HG02943 (cell line): ENCODE results near the gene CEP83.
A peak's percentile ranks its signal among the peaks of the same experiment; 100 is the strongest.
"Not testable (repeated sequence)": the region's sequence is repeated elsewhere in the genome, so short reads cannot be mapped to it uniquely, and the experiment has no call there.

Source experiments
- ATAC-seq: cut with Tn5 transposase; IDR thresholded peaks from one replicate; pipeline ENCODE4 v1.9.1; 2021; ENCODE audit warnings: mild to moderate bottlenecking, low read depth, moderate library complexity; ENCODE audit not compliant: unreplicated experiment

The CEP83 gene

DNA sequence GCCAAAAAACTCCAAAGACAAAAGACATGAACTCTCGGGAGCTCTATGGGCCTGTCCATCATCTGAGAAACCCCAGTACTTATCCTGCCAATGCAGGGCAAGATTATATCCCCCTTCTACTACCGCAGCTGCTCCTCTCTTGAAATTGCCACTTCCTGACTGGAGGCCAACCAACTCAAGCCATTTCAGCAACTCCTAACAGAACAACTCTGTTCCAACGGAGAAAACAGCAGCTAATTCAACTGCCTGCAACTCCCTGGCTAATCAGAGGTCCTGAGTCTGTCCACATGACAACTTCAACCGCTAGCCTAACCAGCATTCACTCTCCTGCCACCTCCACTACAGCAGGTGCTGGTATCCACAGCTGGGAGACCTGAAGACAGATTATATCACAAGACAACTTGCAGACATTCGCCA is 24.1 kb downstream of the CEP83 start:
- ATAC-seq: no peak

DNA sequence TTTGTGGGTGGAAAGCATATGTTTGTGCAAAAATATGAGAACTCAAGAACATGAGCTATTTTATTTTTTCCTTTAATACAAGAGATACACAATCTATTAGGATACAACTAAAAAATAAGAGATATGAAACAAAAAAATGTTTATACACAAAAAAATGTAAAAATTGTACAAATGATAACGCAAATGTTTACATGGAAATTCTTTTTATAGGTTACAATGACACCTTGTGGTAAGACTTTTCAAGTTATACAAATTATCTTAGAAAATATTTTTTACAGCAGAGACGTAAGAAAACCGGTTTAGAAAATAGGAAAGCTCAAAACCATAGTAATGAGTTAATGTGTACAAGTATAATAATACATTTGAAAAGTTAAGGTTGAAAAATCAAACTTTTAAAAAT is 25.5 kb downstream of the CEP83 start:
- ATAC-seq: no peak

DNA sequence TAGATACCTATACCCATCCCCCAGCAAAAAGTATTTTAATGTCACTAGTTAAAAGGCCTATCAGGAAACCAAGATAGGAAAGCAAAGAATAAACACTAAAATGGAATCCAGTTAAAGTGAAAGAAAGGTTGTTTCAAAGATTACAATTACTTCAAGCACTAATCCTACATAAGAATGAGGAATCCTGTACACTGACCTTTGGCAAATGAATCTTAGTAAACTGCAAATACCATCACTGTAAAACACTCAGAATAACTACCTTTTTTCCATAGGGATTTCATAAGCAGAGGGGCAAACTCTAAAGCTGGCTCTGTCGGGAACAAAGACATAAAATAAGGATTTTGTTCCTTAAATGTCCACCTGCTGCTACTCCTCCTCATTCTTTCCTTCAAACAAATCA is 25.9 kb downstream of the CEP83 start:
- no peak for ATAC-seq

DNA sequence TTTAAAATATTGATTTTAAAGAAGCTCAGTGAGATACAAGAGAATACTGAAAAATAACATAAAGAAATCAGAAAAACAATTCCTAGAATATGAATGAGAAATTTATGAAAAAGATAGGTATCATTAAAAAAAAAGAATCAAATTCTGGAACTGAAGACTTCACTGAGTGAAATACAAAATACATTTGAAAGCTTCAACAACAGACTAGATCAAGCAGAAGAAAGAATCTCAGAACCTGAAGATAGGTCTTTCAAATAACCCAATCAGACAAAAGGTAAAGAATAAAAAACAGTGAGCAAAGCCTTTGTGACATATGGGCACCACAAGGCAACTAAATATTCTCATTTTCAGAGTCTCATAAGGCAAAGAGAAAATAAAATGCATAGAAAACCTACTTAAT is 29.4 kb downstream of the CEP83 start:
- ATAC-seq: no peak

DNA sequence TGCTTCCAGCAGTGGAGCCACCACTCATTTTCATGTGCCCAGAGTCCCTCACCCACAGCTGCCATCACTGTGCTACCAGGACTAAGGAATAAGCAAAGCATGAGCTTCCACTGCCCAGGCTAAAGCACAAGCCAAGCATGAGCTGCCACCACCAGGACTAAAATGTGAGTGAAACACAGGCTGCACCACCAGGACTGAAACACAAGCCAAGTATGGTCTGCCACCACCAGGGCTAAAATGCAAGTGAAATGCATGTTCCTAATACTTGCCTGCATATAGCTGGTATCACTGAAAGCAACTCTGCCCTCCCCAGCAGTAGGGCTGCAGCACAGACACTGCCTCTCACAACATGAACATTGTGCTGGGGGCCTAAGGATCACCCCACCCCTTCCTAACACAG is 30.0 kb downstream of the CEP83 start:
- no peak for ATAC-seq

DNA sequence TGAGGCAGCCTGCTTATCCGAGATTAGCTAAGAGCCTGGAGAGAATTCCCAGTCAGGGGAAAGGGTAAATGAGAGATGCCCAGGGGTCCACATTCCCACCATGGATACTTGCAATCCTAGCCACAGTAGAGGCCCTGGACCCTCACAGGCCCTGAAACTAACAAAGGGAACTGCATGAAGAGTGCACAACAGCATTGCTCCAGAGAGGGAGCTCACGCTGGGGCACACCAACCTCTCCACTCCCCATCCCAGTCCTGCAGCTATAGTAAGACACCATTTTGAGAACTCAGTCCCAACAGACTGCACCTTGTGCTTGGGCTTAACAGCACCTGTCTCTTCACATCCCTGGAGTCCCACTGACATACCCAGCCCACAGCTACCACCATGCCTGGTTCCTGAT is 30.5 kb downstream of the CEP83 start:
- no peak for ATAC-seq

DNA sequence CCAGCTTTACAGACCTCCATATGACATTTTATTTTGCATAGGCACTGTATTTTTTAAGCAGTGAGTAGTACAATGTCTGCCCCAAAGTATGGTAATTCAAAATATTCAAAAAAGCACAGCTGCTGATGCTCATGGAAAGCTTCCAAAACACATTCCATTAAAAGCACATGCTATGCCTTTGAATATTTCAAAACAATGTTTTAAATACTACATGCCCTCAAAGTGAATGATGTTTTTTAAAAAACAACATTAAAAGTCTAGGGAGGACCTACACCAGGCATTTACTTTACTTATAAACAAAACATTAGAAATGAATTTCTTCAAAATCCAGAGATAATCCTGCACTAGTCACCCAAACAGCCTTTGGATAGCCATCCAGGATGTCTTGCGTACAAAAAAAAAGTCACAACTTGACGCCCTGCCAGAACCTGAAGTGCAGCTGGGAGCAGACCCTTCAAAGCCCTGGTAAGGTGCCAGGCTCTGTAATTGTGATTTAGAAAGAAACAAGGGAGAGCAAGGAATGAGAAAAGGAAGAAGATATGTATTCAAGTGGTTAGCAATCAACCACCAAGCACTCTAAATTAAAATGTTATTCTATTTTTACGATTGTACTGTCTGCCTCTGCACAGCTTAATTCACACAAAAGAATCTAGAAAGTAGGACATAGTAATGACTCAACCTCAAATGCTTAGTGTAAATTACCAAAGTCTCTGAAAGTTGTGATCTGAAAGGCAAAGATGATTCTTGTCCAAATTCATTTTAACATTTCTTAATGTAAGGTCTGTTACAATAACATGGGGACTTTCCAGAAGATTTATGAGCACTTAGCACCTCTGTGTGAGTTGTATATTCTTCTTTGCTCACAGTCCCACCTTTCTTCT is 31.9 kb downstream of the CEP83 start:
- no peak for ATAC-seq

DNA sequence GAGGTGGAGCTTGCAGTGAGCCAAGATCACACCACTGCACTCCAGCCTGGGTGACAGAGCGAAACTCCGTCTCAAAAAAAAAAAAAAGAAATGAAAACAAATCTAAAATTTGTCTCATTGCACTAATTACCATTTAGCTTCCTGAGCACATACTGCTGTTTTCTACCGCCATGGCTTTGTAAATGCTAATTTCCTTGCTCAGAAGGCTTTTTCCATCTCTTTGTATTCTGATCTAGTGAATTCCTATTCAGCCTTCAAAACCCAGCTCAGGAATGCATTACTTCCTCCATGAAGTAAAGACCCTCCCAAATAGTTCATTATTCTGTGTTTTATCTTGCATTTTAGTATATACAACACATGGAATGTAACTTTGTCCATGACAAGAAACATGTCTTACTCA is 33.6 kb downstream of the CEP83 start:
- no peak for ATAC-seq

DNA sequence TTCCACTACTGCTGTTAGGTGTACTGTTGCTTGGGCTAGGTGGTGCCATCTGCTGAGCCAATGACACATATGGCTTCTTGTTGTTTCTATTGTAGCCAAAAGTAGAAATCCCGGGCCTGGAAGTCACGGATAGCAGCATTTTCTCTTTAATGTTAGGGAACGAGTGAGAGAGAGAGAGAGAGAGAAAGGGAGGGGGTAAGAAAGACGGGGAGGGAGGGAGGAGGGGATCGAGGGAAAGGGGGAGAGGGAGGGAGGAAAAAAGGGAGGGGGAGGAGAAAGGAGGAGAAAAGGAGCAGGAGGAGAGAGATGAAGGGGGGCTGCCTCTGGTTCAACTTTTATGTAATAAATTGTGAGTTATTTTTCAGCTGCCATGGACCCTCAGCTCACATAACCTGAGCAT is 34.8 kb downstream of the CEP83 start:
- ATAC-seq: not testable (repeated sequence)

DNA sequence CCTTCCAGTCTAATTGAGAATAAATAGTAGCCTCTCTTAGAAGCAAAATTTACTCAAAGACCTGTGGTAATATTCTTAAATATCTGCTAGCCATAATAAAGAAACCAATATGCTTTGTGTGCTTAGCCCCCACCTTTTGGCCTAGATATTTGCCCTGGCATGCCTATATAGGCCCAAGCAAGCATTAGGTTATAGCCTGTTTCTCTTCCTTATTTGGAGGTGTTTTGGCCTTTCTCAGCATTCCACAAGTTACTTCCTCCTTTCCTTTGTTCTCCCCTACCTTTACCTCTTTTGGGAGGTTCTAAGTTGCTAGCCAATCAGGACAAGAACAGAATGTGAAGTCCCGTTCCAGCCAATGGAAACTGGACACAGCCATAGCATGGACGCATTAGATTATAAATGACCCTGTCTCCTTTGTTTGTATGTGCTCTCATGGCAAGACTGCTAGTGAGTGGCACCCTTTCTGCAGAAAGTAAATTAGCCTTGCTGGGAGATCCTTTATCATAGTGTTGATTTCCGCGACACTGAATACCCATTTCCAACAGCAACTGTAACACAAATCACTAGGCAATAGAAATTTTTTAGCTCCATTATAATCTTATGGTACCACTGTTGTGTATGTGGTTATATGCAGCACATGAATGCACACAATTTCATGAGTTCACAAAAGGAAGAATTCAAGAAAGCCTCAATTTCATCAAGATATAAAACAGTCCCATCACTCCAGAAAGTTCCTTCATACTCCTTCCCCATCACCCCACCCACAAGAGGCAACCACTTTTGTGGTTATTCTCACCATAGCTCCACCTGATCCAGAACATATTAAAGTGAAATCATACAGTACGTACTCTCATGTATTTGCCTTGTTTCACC is 37.6 kb downstream of the CEP83 start:
- ATAC-seq: no peak

DNA sequence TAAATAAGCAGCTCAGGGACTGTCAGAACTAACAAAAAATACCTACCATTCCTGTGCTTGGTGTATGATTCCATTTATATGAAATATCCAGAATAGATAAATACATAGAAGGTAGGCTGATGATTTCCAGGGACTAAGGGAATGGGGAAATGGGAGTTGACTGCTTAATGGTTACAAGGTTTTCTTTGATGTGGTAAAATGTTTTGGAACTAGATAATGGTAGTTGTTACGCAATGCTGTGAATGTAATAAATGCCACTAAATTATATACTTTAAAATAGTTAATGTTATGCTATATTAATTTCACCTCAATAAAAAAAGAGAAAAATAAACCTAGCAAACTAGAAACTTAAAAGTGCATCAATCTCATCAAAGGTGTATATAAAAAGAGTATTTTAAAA is 41.1 kb downstream of the CEP83 start:
- ATAC-seq: no peak

DNA sequence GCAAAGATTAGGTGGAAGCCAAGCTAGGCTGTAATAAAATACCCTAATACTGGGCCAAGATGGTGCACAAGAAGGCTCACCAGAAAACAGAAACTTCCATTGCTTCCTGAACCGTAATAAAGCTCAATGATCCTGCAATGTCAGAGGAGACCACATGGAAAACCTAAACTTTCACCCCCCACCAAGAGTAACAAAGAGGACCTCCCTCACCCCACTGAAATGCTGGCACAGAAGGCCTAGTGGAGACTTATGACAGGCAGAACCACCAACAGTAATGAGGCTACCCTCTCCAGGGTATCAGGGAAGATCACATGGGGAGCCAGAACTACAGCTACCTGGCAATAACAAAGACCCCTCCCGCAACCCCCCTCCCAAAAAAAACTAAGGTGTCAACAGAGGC is 43.1 kb downstream of the CEP83 start:
- ATAC-seq: no peak

DNA sequence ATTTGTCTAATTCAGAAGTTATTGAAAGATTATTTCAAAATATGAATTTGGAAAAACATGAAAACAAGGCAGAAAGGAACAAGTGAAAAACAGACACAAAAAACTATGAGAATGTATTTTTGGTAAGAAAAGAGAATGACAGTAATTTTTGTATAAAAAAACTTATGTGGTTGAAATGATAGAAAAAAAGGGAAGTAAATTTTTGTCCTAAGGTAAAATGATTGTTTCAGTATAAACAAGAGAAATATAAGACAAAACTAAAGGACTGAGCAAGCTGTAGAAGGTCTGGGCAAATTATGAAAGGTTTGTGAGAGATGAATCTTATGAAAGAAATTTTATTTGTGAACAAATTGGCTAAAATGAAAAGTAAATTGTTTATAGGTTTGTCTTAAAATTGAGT is 44.6 kb downstream of the CEP83 start:
- ATAC-seq: no peak

DNA sequence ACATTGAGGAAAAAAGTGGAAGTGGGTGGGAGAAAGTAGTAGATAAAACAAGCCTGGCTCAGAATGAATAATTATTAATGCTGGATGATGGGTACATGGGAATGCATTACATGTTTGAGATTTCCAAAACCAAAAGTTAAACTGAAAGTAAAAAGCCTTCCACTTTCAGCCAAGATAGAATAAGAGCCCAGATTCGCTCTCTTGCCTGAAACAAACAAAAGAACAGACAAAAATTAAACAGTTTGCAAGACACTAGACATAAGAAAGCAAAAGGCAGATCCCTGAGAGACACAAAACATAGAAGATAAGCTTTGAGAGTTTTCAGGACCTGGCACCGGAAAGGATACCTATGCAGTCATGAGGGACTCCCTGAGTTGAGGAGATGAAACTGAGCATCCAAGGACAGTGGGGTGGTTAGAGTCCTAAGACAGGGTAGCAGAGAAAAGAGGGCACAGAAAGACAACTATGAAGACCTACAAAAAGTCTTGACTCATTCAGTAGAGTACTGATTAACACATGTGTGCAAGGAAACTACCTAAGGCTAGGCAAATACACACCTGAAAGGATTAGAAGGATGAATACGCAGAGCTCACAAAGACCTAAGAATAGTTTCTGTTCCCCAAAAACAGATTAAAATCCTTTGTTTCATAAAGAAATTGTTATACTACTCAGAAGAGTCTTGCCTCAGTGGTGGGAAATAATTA is 54.1 kb downstream of the CEP83 start:
- ATAC-seq: peak; percentile 66

DNA sequence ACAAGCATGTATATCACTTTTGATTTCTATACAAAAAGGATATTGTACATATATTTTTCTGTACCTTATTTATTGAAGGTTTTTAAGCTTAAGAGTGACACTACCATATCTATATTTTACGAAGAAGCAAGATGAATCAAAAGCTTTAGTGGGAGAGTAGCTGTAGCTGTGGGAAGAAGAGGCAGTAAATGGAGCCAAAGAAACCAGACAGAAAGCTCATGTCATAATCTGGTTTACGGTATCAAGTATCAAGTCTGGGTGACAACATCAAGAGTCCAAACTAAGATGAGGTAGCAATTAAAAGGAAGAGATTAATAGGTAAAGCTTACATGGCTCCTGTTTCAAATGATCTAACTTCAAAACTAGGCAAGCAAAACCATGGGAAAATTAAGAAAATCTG is 54.8 kb downstream of the CEP83 start:
- ATAC-seq: no peak

DNA sequence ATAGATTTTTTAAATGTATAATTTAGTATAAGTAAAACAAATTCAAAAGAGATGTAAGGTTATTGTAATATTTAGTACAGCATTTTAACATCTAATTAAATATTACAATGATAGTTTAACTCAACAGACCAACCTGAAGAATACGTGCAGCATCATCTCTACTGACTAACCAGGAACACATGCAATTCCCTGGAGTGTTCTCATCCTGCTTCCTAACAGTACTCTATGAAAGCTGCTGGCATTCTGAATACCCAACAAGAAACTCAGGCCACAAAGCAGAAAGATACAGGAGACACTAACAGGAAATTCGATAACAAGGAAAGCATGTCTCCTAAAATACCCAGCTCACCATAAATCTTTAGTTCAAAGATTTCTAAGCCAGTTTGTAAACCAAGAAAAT is 58.3 kb downstream of the CEP83 start:
- no peak for ATAC-seq

DNA sequence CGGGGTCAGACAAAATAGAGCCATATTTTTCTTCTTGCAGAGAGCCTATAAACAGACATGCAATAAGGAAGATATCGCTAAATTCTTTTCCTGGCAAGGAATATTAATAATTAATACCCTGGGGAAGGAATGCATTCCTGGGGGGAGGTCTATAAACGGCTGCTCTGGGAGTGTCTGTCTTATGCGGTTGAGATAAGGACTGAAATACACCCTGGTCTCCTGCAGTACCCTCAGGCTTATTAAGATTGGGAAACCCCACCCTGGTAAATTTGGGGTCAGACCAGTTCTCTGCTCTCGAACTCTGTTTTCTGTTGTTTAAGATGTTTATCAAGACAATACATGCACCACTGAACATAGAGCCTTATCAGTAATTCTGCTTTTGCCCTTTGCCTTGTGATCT is 61.0 kb downstream of the CEP83 start:
- ATAC-seq: not testable (repeated sequence)

DNA sequence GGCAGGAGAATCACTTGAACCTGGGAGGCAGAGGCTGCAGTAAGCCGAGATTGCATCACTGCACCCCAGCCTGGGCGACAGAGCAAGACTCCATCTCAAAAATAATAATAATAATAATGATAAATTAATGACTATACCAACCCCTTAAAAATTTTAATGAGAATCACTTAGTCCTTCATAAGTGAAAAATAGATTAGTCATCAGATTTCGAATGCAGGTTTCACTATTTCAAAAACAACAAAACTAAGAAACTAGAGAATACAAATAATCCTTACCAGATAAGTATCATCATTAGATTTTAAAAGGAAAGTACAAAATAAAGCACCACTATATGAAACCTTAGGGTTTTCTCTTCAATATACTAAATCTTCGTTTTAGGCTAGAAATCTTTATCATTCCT is 62.3 kb downstream of the CEP83 start:
- ATAC-seq: no peak

DNA sequence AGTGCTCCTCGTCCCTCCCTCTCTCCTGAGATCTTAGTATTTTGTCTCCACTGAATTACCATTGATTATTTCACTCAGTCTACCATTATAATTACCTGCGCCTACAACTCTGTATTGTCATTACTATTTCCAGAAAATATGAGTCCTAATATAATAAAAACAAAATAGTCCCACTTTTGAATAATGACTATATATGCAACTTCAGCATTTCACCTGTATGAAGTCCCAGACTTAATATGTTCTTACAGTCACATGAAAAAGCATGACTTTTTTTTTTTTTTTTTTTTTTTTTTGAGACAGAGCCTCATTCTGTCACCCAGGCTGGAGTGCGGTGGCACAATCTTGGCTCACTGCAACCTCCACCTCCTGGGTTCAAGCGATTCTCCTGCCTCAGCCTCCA is 63.7 kb downstream of the CEP83 start:
- ATAC-seq: not testable (repeated sequence)

DNA sequence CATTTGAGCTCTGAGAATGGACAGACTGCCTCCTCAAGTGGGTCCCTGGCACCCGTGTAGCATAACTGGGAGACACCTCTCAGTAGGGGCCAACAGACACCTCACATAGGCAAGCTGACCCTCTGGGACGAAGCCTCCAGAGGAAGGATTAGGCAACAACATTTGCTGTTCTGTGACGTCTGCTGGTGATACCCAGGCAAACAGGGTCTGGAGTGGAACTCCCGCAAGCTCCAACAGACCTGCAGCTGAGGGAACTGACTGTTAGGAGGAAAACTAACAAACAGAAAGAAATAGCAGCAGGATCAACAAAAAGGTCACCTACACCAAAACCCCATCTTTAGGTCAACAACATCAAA is 69.6 kb downstream of the CEP83 start:
- ATAC-seq: no peak

DNA sequence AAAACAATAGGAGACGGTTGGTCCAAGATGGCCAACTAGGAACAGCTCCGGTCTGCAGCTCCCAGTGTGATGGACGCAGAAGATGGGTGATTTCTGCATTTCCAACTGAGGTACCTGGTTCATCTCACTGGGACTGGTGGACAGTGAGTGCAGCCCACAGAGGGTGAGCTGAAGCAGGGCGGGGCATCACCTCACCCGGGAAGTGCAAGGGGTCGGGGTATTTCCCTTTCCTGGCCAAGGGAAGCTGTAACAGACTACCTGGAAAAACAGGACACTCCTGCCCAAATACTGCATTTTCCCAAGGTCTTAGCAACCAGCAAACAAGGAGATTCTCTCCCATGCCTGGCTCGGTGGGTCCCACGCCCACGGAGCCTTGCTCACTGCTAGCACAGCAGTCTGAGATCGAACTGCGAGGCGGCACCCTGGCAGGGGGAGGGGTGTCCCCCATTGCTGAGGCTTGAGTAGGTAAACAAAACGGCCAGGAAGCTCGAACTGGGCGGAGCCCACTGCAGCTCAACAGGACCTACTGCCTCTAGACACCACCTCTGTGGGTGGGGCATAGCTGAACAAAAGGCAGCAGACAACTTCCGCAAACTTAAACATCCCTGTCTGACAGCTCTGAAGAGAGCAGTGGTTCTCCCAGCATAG is 70.1 kb downstream of the CEP83 start:
- not testable (repeated sequence) for ATAC-seq
